Smooth muscle cell (in vitro differentiated cells): ENCODE data around the gene CARD9. TPM values are rescaled to one million over a fixed set of nuclear protein-coding genes. Genes with fewer than 3 reads are reported as not detected.

Experiments
- DNase-seq: peaks from one replicate; lab custom pipeline; 2025; ENCODE audit not compliant: unreplicated experiment; lab: John Stamatoyannopoulos, UW
- H2AFZ ChIP-seq: fragments of 200-600 bp; sonication (generic); 2 replicates; pipeline ENCODE4 v1.6.0; 2016; ENCODE audit warnings: antibody characterized with exemption, low read depth, mild to moderate bottlenecking
- H3F3A ChIP-seq: fragments of 200-600 bp; sonication (generic); 2 replicates; pipeline ENCODE4 v1.6.0; 2017; ENCODE audit warnings: antibody characterized with exemption, low read depth
- H3K27ac ChIP-seq: fragments of 200-600 bp; sonication (generic); 2 replicates; pipeline ENCODE4 v1.5.1; 2016; ENCODE audit warnings: low read depth, mild to moderate bottlenecking
- H3K27me3 ChIP-seq: fragments of 200-600 bp; sonication (generic); 2 replicates; pipeline ENCODE4 v1.6.1; 2016; ENCODE audit warnings: low read depth, mild to moderate bottlenecking
- H3K36me3 ChIP-seq: fragments of 200-600 bp; sonication (generic); 2 replicates; pipeline ENCODE4 v1.5.1; 2016; ENCODE audit warnings: low read depth
- H3K4me1 ChIP-seq: fragments of 200-600 bp; sonication (generic); 2 replicates; pipeline ENCODE4 v1.5.1; 2016; ENCODE audit warnings: low read depth
- H3K4me2 ChIP-seq: fragments of 200-600 bp; sonication (generic); 2 replicates; pipeline ENCODE4 v1.6.0; 2016; ENCODE audit warnings: mild to moderate bottlenecking
- H3K4me3 ChIP-seq: fragments of 200-600 bp; sonication (generic); 2 replicates; pipeline ENCODE4 v1.5.1; 2016; ENCODE audit warnings: mild to moderate bottlenecking
- H3K79me2 ChIP-seq: fragments of 200-600 bp; sonication (generic); 2 replicates; pipeline ENCODE4 v1.6.0; 2016; ENCODE audit warnings: low read depth, mild to moderate bottlenecking
- H3K9ac ChIP-seq: fragments of 200-600 bp; sonication (generic); 2 replicates; pipeline ENCODE4 v1.6.0; 2016; ENCODE audit warnings: low read depth
- H3K9me3 ChIP-seq: fragments of 200-600 bp; sonication (generic); replicated peaks from 2 replicates; pipeline ENCODE4 v1.5.1; 2016; ENCODE audit warnings: low read depth
- H4K20me1 ChIP-seq: fragments of 200-600 bp; sonication (generic); 2 replicates; pipeline ENCODE4 v1.6.0; 2016; ENCODE audit warnings: low read depth
- CTCF ChIP-seq: fragments of 200-600 bp; sonication (generic); IDR thresholded peaks from 2 replicates; pipeline ENCODE4 v1.5.1; 2017; ENCODE audit warnings: borderline replicate concordance, mild to moderate bottlenecking, antibody characterized with exemption; ENCODE audit not compliant: insufficient read depth, poor library complexity, severe bottlenecking
- WGBS: methylation state at CpG from one replicate; pipeline ENCODE4 v1.1.7; 2016; ENCODE audit warnings: low lambda C conversion rate; 5-methylcytosine and 5-hydroxymethylcytosine counted together
- polyA plus RNA-seq: library from polyadenylated mRNA; unstranded; fragments of >200 nt; fragmentation: Nextera tagmentation; extraction: Ambion mirVana; gene quantifications from 2 replicates; pipeline ENCODE4 v1.2.1, GENCODE V29; 2016
- total RNA-seq: library from RNA; depleted of rRNA; stranded (reverse); fragments of >200 nt; gene quantifications from 2 replicates; pipeline ENCODE4 v1.2.3, GENCODE V29; 2014

CARD9 gene
- total and polyA plus RNA-seq, 2 experiments from 2014 or later: 1.2 to 1.9 TPM

- H4K20me1 ChIP-seq: peaks cover 33% of the 10 kb centered on the region
- peaks cover 27% of the 10 kb centered on the region for H3K4me1 ChIP-seq
- H3K9me3 ChIP-seq: no peaks in the 10 kb centered on the region
- H3F3A ChIP-seq: peaks cover 6% of the 10 kb centered on the region
- DNase-seq: no peak
- H3K9ac ChIP-seq: peak overlapping the region; percentile 49
- peak overlapping the region; percentile 60 for H3K4me3 ChIP-seq
- no peak for TF ChIP-seq CTCF
- WGBS: 29% methylated on average over 28 of the region's 28 CpGs
- H3K4me2 ChIP-seq: peak overlapping the region; percentile 96
- H3K27ac ChIP-seq: peak overlapping the region; percentile 80
- no peaks in the 10 kb centered on the region for H3K36me3 ChIP-seq
- H3K79me2 ChIP-seq: peaks cover 35% of the 10 kb centered on the region
- H2AFZ ChIP-seq: no peak overlapping the region
- H3K27me3 ChIP-seq: no peaks in the 10 kb centered on the region
Observed at GRCh38 chr9:136326061-136326760, 47.3 kb downstream of the CARD9 start.

- no peak overlapping the region for H3K4me3 ChIP-seq
- H3K27me3 ChIP-seq: no peaks in the 10 kb centered on the region
- no peak for TF ChIP-seq CTCF
- H3K27ac ChIP-seq: no peak overlapping the region
- H3K79me2 ChIP-seq: peaks cover 26% of the 10 kb centered on the region
- H3K9me3 ChIP-seq: no peaks in the 10 kb centered on the region
- no peak overlapping the region for H3K4me2 ChIP-seq
- no peaks in the 10 kb centered on the region for H3K36me3 ChIP-seq
- no peak for DNase-seq
- peaks cover 25% of the 10 kb centered on the region for H4K20me1 ChIP-seq
- no peak overlapping the region for H3K9ac ChIP-seq
- 97% methylated on average over 13 of the region's 13 CpGs for WGBS
- H3F3A ChIP-seq: peaks cover 6% of the 10 kb centered on the region
- H3K4me1 ChIP-seq: peaks cover 27% of the 10 kb centered on the region
- H2AFZ ChIP-seq: no peak overlapping the region
Observed at GRCh38 chr9:136325358-136325757, 48.1 kb downstream of the CARD9 start.

GRCh38 chr9:136324501-136325300 is 48.8 kb downstream of the CARD9 start:
- no peak for DNase-seq
- no peak overlapping the region for H2AFZ ChIP-seq
- H3K4me2 ChIP-seq: no peak overlapping the region
- H3K79me2 ChIP-seq: peaks cover 20% of the 10 kb centered on the region
- no peak overlapping the region for H3K4me3 ChIP-seq
- no peak for TF ChIP-seq CTCF
- no peaks in the 10 kb centered on the region for H3K36me3 ChIP-seq
- no peaks in the 10 kb centered on the region for H3K9me3 ChIP-seq
- no peak overlapping the region for H3K9ac ChIP-seq
- WGBS: 83% methylated on average over 24 of the region's 24 CpGs
- H4K20me1 ChIP-seq: peaks cover 18% of the 10 kb centered on the region
- H3K27ac ChIP-seq: no peak overlapping the region
- H3F3A ChIP-seq: peaks cover 6% of the 10 kb centered on the region
- no peaks in the 10 kb centered on the region for H3K27me3 ChIP-seq
- H3K4me1 ChIP-seq: peaks cover 27% of the 10 kb centered on the region
